Measurements from ENCODE around the gene ADAMTS18.

- TF ChIP-seq POLR2AphosphoS5 (IDR thresholded peaks at IDR 0.05; ENCODE audit: low read depth, low read length) (no peak), POLR2A (IDR thresholded peaks at IDR 0.05; ENCODE audit: low read depth, low read length) (no peak), TAF1 (IDR thresholded peaks at IDR 0.05; ENCODE audit: borderline replicate concordance, low read depth, low read length) (no peak)
Measured at GRCh38 chr16:77299395-77299794, 135.4 kb downstream of the ADAMTS18 start.
